GM21825 (cell line): ENCODE measurements around the gene PLD4.

Experiments
- ATAC-seq: cut with Tn5 transposase; IDR thresholded peaks from one replicate; pipeline ENCODE4 v1.9.1; 2021; ENCODE audit warnings: mild to moderate bottlenecking, moderate library complexity; ENCODE audit not compliant: unreplicated experiment

The PLD4 gene

DNA sequence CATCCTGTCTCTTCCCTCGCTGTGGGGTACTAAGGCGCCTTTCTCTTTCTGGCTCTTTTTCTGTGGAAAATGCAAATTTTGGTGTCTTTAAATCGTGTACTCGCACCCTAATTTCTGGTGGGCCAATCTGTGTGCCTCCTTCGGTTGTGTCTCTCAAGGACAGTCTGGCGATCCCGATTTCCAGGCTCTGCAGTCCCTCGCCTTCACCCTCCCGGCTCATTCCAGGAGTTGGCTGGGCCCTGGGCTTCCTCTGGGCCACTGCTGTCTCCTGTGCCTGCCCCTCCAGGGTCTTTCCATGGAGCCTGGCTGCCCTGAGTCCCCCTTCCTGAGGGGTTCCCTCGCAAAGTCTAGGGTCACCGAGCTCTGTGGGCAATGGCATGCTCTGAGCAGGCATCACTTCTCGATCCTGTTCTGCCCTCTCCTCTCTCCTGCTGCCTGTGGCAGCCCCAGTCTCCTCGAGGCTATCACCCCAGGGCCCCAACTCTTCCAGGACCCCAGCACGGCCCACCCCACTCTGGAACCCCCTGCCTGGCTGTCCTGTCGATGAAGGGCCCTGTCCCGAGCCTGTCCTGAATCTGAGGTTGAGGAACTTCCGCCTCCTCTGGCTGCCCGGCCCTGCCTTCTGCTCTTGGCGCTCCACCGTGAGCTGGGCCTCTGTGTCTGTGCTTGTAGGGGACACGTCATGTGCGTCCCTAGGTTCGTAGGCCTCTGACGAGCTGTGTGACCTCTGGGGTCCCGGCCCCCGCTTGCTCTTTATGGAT lies 29.4 kb downstream of the PLD4 start:
- ATAC-seq = no peak

DNA sequence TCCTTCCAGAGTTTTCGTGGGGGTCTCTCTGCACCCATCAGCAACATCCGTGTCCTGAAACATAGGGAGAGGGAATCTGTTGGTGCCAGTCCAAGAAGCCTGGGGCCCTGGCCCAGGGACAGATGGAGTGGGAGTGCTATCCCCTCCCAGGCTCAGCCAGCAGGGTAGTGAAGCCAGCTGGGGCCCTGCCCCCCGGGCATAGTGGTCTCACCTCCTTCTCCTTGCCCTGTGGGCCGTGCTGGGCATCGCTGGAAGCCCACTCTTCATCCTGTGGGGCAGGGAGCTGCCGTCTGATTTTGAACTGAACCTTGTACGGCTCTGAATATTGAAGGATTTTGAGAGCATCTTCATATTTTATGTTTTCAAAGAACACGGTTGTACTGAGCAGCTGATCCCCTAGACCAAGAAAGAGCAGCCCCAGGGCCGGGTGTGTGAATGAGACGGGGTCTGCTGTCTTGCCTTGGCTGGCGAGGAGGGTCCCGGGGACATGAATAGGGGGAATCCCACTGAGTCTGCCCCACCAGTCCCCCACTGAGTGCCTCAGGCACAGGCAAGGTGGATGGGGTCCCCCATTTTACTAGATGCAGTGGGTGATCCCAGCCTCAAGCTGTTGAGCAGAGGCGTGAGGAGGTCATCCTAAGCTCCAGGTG lies 30.2 kb downstream of the PLD4 start:
- ATAC-seq = no peak

DNA sequence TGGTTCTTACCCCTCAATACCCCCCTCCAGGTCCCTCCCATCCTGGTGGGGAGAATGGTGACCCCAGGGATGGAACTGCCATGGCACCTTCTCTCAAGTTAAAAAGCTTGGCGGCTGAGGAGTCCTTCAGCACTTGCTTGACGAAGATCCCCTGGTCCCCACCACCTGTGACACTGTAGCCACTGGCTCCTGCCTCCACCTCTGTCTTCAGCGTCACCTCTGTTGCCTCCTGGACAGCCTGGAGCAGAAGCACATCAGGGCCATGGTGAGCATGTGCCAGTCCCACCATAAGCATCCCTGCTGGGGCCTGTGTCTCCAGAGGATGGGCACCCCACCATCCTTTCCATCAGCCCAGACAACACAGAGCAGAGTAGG lies 30.7 kb downstream of the PLD4 start:
- no peak for ATAC-seq

DNA sequence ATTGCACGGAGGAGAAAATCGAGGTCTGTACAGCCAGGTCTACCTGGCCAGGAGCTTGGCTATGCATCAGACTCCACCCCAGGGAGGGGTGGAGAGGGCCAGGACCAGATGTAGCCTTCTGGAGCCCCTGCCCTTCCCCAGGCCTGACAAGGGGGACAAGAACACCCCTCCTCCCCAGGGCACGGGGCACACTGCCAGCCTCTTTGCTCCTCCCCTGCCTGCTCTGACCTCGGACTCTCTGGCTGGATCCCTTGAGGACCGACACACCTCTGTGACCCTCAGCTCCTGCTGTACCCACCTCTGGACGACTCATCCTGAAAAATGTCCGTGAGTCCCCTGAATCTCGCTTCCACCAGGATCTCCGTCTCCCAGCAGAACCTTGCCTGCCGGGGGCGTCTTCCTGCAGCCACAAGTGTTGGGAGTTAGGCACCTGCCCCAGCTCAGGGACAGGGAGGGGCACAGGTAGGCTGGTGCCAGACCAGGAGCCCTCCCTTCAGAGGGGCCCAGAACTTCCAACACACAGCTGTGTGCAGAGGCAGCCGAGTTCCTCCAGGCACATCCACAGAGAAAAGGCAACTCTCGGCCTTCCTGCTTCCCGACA lies 31.7 kb downstream of the PLD4 start:
- no peak for ATAC-seq

DNA sequence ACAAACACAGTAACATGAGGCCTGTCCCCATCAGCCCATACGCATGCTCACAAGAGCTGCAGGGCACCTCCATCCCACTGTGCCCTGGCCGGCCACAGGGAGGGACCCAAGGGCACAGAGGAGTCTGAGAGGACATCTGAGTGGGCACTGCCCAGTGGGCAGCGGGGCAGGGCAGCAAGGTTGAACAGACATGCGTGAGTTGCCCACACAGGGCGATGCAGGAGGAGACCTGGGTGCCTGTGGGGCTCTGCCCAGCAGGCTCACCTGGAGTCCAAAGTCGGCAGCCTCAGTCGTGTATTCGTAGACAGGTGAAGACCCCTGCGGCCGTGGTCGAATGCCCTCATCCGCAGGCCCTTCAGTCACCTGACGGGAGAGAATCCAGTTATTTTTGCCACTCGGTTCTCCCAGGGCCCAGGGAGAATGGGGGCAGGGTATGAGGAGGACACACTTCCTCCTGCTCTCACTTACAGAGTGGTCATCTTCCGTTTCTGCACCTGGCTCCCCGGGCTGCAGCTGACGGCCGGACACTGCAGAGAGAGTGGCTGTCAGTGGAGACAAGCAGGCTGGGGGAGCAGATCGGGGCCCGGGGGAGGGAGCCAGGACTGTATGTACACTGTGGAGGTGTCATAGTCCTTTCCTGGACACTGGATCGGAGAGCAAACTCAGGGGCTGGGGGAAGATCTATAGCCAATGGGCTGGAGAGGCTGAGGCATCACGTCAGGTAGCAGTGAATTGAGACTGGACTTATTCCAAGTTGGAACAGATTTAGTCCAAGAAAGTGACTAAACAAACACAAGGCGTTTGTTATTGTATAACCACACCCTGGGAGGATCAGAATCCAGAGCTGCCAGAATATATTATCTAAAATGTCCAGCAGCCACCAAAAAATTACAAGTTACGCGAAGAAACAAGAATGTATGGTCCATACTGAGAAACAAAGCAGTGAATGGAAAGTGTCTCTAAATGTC lies 32.8 kb downstream of the PLD4 start:
- ATAC-seq = no peak

DNA sequence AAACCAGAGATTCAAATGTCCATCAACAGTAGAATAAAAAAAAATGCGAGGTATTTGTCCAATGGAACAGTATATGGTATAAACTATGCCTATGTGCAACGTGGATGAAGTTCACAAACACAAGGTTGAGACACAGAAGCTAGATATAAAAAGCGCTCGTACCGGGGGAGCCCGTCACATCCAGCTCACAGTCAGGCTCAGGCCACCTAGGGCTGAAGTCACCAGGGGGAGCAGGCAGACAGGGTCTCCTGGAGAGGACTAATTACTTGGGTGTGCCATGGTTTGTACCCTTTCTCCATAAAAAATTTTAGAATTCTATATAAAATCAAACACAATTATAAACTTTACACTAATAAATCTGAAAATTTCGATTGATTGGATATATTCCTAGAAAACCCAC lies 39.9 kb downstream of the PLD4 start:
- no peak for ATAC-seq

DNA sequence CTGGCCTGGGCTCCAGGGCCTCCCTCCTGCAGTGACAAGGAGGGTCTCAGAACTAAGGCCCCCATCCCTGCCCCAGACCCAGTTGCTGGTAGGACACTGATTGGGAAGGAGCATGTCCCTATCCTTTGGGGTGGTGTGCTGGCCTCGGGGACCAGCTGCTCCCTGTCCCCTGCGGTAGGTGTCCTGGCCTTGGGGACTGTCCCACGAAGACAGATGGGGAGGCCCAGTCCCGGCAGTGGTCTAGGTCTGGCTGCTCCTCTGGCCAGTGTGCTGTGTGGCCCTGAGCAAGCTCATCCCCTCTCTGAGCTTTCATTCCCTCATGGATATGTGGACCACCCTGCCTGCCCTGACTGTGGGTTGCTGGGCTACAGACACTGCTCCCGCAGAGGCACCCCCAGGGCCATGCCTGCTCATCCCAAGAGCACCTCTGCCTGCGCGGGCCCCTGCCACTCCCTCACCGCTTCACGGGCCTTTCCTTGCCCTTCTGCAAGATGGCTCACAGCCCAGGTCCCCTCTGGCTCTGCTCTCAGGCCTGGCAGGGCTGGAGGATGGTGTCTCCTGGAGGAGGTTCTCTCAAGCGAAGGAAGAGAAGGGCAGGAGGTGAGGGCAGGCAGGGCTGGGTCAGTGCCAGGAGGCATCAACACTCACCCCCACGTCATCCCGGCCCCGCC lies 41.0 kb downstream of the PLD4 start:
- ATAC-seq = no peak

DNA sequence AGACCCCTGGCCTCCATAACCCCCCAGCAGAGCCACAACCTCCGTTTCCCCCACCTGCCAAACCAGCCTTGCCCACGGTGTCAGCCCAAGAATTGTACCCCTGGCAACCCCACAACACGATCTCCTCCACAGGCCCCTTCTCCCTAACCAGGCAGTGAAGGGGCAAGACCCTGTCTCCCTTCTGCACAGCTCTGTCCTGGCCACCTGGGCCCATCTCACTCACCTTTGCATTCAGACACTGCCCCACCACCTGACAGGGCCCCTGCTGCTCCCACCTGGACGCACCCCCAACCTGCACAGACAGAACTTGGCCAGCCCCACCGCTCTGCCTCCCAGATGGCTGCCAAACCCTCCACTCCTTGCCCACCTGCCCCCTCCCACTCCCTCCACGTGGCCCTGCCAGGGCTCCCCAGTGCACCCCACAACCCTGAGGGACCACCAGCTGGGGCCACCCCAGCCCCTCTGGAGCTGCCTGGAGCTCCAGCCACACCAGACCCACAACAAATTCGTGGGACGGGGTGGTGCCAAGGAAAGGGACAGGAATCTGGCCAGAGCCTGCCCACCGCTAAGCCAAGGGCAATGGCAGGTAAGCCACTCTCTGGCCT lies 41.7 kb downstream of the PLD4 start:
- ATAC-seq = no peak

DNA sequence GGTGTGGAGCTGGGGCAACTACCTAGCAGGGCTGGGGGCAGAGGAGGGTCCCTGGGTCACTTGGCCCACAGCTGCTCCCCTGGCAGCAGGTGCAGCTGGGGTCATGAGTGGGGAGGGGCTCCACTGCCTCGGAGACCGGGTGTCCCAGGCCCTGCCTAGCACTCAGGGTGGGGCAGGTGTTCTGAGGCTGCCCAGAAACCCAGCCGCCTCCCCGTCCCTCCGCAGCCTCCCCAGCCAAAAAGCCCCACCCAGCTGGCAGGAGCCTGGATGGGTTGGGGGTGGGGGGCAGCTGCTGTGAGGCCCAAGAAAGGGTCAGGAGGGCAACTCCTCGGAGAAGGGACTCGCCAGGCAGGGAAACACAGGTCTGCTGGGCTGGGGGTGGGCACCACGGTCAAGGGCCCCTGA lies 42.3 kb downstream of the PLD4 start:
- no peak for ATAC-seq

DNA sequence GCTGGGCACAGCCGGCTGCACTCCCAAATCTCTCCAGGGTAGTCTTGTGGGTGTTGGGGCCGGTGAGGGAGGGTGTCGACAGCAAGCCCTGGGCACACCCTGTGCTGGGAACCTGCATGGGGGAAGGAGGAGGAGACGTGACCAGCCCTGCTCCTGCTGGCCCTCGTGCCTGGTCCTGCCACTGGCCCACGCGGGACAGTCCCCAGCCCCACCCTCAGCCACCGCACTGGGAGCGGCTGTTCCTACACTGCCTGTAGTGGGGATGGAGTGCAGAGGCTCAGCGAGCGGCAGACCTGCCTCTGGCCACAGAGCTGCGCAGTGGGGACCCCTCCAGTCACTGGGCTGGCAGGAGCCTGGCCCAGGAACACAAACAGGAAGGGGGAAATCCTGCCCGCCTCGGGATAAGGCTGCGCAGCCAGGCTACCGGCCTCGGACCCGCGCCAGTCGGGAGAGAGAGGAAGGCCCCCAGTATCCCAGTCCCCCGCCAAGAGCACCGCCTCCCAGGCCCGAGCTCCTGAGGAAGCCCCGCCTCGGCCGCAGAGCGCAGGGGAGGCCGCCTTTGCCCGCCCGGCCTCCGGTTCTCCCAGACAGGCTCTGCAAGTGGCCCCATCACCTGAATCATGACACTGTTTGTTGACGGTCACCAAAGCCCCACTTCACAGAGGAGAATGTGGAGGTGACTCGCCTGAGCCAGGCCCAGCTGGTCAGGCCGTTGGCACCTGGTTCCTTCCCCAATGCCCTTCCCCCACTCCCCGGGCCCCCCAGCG lies 42.9 kb downstream of the PLD4 start:
- ATAC-seq = no peak

DNA sequence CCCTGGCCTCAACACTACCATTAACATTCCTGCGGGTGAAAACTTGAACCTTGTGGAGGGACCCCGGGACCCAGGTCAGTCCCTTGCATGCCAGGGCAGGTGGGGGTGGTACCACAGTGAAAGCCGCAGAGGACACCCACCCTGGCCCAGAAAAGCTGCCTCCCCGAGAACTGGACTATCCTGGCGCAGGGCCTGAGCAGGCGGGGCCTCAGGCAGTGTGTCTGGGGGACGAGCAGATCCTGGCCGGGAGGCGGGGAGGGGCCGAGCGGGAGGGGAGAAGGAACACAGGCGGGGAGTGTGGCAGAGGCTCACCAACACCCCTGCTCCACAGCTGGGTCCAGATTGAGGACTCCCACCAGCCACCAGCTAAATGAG lies 43.5 kb downstream of the PLD4 start:
- no peak for ATAC-seq

DNA sequence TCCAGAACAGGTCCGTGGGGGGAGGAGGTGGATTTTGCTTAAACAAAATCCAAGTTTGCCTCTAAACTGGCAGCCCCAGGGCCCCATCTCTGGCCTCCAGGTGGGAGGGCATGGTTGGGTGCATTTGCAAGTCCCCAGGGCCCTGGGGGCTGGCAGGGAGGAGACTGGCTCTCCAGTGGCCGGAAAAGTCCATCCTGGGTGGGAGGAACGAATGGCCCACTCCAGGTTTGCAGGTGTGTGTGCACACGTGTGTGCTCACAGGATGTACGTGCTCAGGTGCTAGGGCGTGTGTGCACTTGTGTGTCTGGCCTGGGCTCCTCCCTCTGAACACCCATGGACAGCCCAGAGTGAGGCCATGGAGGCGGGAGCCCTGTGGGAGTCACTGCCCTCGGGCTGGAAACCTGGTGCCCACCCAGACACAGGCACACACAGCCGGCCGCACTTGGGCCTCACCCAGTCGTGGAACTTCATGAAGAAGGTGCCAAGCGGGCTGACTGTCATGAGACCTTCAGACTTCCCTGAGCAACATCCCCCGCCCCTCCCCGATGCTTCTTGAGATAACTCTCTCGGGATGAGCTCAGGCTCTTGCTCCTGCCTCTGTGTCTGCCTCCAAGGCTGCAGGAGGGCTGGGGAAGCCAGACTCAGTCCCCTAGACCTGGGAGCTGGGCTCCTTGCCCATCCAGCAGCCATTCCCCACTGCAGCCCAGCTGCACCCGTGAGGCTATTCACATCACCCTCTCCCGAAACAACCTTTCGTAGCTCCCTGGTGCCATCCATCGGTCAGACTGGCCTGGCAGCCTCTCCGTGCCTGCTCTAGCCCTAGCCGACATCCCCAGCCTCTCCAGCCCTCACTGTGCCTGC lies 44.1 kb downstream of the PLD4 start:
- ATAC-seq = no peak

DNA sequence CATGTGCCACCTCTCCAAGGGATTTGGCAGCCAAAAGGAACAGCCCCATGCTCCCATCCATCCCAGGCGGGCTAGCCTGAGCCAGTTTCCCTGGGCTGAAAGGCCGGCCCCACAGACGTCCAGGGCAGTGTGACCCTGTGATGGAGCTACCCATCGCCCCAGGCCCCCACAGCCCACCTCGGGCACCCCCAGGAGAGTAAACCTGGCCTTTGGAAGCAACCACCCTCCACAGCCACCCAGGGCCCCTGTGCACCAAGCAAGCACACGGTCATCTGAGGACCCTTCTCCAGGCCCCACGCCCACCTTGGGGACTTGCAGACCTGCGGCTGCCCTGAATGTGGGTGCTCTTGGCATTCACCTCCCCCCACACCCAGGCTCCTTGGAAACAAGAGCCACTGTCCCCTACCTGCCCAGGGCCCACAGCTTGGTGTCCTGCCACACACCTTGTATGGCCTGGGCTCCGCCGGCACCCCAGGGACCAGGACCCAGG lies 45.1 kb downstream of the PLD4 start:
- no peak for ATAC-seq

DNA sequence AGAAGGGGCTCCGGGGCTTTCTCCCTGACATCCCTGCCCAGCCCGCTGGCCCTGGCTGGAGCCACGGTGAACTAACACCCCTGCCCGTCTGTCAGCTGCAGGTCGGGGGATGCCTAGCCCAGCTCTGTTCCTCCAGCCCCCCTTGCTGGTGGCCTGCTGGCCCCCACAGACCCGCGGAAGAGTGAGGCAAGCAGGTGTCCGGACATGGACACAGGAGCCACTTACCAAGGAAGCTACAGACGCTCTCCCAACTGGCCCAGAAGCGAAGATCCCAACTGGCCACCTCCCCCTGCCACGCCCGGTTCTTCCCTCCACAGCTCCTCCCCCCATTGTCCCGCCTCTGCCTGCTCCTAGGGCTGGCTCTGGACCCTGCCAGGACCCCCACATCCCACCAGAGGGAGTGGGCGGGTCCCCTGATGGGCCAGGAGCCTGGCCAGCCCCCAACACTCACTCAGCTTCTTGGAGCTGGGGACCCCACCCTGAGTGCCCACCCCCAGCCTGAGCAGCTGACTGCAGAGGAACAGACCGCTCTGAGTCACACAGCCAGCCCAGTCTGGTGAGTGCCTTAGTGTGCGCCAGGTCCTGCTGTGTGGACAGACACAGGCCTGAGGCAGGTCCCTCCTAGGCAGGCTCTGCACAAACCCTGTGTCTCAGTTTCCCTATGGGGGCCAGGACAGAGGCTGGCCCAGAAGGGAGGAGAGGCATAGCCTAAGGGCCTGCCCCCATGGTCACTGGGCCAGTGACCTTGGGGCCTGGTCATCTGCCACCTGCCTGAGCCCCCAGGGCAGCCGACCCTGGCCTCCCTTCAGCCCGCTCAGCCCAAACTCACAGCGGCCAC lies 45.8 kb downstream of the PLD4 start:
- no peak for ATAC-seq

DNA sequence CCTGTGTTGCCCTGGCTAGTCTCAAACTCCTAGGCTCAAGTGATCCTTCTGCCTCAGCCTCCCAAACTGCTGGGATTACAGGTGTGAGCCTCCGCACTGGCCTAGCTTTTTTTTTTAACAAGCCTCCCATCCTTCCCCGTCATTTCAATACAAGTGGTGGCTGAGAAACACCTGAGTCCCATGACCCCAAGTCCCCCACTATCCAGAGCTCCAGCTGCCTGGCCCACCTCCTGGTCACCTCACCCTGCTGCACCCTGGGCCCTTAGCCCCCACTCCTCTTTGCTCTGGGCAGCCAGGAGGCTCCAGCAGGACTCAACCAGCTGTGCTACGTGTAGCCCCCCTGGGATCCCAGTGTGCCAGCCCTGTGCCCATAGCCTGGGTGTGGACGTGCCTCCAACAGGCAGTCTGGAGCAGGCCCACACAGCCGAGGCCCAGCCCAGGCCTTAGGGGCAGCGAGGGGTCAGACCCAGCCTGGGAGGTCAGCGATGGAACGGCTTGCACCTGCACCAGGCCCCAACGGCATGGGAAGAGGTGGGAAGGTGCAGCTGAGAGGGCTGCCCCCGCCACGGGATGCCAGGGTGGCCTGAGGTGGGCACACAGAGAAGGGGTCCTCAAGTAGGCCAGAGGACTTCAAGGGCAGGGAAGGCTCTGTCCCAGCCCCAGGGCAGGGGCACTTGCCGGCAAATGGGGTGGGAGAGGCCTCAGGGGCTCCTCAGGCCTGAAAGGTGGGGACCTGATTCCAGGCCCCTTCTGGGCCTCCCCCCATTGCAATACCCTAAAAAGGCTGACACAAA lies 47.0 kb downstream of the PLD4 start:
- no peak for ATAC-seq

DNA sequence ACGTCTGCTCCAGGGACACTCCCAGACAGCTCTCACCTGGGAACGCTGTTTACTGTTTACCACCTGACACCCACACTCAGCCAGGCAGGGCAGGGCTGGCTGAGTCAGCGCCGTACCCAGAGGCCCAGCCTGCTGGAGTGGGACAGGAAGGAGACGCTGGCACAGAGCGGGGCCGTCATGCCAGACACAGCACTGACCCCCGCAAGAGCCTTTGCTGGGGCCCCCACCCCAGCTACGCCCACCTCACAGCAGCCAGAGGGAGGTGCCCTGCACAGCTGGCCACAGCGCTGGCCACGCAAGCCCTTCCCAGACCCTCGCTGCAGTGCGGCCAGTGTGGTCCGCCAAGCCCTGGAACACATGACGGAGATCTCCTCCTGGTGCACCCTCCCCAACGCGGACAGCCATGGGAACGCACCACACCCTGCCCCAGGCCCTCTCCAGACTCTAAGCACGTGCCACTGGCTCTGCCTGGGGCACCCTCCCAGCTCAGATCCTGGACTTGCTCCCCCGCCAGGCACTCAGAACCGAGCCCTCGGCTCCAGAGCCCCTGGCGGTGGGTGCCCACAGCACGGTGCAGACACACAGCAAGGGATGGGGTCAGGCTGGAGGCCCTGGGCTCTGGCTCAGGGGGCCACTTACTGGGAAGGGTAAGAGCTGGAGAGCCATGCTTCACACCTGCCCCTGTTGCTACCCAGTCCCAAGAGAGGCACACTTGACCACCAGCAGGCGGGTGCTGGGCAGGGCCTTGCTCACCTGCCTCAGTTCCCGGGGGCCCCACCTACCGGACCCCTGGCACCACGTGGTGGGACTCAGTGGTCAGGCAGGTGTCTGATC lies 47.8 kb downstream of the PLD4 start:
- no peak for ATAC-seq
